GM21381 (cell line): Measurements from ENCODE around the gene SUB1.
"Not testable (repeated sequence)": the region's sequence is repeated elsewhere in the genome, so short reads cannot be mapped to it uniquely, and the experiment has no call there.

Experiments
- ATAC-seq: cut with Tn5 transposase; IDR thresholded peaks from one replicate; pipeline ENCODE4 v1.9.1; 2021; ENCODE audit warnings: mild to moderate bottlenecking, moderate library complexity; ENCODE audit not compliant: unreplicated experiment

The SUB1 gene

DNA sequence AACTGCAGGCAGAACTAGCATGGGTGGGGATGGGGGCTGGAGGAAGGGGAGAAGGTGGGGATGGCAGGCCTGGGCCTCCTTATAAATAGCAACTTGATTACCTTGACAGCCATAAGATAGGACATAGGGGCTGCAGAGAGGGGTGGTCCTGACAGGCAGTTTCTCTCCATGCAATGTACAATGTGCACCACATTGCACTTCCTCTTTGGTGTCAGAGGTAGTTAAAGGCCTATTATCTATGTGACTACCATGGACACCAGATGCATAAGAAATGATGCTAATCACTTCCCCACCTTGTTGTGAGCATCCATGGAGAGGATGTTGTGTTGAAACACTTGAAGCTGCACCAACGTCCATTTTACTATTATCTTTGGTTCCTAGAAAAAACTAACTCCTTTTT lies 20.2 kb upstream of the SUB1 start:
- ATAC-seq: no peak

DNA sequence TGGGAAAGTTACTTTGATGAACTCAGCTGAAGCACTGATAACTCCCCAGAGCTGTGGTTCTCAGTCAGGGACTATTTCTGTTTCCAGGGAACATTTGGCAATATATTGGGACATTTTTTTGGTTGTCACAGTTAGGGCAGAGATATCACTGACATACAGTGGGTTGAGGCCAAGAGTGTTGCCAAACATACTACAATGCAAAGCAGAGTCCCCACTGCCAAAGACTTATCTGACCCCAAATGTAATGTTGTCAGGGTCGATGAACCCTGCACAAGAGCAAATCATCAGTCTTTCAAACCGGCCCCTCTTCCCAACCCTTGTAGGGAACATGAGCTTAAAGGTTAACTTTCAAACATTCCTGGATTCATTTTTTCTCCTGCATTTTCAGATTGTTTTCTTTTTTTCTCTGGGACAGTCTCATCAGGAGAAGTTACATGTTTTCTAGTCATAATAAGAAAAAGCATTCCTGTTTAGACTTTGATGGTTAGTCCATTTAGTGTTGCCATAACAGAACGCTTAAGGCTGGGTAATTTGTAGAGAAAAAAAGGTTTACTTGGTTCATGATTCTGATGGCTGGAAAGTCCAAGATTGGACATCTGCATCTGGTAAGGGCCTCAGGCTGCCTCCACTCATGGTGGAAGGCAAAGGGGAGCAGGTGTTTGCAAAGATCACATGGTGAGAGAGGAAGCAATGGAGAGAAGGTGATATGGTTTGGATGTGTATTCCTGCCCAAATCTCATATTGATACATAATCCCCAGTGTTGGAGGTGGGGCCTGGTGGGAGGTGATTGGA lies 18.8 kb upstream of the SUB1 start:
- ATAC-seq: no peak

DNA sequence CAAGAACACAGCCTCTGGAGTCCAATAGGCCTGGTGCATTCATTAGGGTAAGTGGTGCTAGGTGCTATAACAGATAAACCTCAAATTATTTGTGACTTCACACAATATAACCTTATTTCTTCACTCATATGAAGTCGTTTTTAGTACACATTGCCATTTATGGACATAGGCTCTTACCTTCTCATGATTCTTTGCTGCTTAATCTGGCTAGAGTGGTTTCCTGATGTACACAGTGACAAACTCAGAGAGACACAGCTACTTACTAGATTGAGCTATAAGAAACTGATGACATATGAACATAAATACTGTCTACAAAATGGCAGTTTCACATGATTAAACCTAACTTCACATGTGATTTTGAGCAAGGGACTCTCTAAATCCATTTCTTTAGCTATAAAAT lies 14.2 kb upstream of the SUB1 start:
- no peak for ATAC-seq

DNA sequence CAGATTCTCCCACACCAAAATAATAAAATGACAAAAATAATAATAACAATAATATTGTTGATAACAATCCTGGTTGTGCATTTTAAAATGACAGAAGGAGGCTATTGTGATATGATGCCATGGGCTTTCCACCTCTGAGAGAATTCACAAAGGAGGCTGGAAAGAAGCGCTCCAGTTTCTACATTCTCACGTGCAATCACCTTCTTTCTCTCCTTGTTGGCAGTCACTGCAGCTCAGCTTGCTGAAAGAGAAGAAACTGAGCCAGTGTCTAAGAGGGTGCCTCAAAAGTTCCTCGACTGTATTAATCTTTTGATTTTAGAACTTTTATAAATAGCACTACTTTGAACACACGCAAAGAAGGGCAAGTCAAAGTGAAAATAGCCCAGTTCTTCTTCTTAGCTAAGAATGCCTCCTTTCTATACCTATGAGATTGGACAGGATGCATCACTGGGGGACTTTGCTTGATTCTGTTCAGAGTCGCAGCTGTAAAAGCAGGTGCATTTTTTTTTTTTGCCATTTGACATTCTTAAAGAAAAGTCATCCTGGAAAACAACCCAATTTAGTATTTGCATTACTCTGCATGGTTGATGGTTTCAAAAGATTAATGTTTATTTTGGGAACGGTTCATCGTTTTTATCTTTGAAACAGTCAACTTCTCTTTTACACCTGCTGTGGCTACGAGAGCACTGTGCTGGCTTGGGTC lies 12.4 kb upstream of the SUB1 start:
- ATAC-seq: peak; percentile 93

DNA sequence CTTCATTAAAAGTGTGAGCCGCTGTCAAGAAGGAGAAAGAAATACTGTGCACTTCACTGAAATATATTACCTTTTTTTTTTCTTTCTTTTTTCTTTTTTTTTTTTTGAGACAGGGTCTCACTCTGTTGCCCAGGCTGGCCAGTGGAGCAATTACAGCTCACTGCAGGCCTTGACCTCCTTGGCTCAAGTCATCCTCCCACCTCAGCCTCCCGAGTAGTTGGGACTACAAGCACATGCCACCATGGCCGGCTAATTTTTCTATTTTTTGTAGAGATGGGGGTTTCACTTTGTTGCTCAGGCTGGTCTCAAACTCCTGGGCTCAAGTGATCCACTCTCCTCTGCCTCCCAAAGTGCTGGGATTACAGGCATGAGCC lies 11.9 kb upstream of the SUB1 start:
- ATAC-seq: not testable (repeated sequence)

DNA sequence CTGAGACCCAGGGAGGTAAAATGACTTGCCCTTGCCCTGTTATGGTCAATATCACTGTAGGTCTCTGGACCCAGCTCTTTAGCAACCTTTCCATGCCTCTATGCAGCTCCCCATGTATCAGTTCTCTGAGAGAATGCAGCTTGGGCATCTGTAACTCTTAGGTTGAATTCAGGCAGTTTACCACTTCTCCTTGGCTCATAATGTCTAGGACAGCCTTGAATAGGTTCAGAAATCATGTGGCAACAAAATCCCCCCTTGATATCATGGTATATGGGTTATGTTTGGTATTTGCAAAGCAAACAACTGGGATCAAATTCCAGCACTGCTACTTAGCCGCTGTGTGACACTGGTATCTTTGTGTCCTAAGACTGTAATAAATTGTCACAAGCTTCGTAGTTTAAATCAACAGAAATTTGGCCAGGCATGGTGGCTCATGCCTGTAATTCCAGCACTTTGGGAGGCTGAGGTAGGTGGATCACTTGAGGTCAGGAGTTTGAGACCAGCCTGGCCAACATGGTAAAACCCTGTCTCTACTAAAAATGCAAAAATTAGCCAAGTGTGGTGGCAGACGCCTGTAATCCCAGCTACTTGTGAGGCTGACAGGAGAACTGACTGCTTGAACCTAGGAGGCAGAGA lies 10.7 kb upstream of the SUB1 start:
- ATAC-seq: no peak

DNA sequence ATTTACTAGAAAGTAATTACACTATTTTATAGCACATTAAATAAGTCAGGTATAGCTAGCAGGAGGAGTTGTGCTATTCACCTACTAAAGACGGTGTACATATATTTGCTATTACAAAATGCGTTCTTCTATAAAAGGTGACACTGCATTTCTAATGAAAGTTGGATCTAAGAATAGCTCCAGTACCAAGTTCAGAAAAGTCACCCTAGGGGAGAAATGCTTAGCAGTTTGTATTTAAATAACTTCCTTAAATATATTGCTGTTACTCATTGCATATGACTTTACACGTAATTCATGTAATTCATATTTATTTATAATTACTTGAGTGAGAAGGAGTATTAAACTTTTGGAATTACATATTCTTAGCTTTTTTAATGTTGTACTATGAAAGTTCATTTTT lies 7.0 kb upstream of the SUB1 start:
- no peak for ATAC-seq

DNA sequence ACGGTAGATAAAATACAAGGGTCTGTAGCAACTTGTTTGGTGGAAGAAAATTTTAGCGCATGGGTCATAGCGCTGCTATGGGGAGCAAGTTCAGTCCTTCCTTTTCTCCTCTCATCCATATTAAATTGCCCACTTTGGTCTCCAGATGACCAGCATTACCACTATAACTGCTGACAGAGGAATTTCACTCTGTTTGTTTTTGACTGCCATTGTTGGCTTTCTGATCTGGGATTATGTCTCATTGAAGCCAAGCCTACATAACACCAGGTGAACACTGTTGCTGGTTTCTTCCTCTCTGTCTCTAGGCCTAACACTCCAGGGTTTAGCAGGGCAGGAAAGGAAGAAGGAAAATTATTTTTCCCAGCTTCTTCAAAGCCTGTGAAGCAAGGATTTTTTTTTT lies 6.6 kb upstream of the SUB1 start:
- ATAC-seq: no peak

DNA sequence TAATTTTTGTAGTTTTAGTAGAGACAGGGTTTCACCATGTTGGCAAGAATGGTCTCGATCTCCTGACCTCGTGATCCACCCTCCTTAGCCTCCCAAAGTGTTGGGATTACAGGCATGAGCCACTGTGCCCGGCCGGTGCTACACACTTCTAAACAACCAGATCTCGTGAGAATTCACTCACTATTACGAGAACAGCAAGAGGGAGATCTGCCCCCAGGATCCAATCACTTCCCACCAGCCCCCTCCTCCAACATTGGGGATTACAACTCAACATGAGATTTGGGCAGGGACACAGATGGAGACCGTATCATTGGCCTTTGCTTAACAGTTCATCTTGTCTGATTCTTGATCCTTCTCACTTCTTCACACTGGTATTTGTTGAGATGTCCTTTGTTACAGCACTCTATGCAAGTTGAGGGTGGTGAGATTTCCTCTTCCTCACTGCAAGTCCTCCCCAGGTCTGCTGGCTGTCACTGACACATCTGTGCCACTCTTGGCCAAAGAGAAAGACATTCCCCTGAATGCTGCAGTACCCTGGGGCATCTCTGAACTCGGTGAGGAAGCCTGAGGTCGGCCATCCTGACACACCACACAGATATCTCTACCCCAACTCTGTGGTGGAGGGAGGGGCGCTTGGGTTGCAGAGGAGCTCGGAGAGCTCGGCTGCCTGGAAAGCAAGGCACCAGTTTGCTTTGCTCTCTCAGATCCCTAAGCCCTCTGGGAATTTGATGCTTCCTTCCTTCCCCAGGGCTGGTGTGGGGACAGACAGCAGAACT lies 4.2 kb upstream of the SUB1 start:
- no peak for ATAC-seq

DNA sequence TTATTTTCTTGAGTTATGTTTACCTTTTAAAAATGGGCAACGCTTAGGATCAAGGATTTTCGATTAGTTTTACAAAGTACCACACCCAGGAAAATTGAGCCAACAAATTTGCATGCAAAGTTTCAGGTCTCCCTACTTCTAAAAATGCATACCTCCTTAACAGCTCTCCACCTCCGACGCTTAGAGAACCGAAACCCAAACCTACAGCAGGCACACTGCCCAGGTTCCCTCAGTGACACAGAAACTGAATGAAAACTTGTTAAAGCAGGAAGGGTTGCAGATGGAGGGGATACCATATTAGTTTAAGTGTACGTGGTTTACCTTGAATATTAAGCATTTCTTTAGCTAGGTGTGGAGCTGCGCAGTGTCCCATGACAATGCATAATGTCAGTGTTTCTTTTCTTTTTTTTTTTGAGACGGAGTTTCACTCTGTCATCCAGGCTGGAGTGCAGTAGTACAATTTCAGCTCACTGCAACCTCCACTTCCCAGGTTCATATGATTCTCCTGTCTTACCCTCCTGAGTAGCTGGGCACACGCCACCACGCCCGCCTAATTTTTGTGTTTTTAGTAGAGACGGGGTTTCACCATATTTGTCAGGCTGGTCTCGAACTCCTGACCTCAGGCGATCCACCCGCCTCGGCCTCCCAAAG lies 1.6 kb upstream of the SUB1 start:
- ATAC-seq: peak; percentile 69

DNA sequence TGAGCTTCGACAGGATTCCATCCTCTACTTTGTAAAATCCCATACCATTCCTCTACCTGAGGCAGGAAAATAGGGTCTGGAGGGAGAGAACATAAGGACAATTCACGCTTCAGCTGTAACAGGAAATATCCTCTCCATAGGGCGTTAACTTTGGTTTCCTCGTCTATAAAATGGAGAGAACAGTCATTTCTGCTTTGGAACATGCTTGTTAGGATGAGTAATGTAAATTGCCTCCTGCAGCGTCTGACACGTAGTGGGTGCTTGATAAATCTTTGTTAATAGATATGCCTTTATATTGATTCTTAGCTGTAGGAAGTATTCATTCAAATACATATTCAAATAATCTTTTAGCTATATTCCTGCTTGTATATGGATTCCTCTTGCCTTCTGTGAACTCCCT lies 711 bp upstream of the SUB1 start:
- ATAC-seq: no peak

DNA sequence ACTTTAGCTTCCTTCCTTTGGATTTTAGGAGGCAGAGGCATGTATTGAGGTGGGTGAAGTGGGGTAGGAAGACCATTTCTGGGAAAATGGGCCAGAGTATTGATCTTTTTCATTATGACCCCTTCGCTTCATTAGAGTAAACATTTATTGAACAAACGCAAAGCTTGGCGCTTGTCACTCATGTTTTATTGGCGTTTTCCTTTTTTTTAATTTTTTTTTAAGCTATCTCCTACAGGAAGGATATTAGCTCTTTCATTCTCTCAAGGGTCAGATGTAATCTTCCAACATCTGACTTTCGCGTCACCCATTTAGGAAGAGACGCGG lies 273 bp upstream of the SUB1 start:
- no peak for ATAC-seq

DNA sequence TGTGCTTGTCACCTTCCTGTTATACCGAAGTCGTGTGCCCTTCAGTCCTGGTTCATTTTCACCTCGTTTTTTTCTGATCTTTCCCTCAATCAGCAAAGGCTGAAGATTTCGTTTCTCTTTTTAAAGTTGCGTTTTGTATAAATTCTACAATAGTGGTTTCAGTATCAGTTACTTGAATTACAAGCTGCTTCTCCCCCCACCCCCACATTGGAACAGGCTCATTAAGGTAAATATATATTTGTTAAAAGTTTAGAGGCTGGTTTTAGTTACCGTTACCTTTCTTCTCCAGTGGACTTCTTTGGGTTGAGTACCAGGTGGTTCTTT lies 881 bp downstream of the SUB1 start:
- no peak for ATAC-seq

DNA sequence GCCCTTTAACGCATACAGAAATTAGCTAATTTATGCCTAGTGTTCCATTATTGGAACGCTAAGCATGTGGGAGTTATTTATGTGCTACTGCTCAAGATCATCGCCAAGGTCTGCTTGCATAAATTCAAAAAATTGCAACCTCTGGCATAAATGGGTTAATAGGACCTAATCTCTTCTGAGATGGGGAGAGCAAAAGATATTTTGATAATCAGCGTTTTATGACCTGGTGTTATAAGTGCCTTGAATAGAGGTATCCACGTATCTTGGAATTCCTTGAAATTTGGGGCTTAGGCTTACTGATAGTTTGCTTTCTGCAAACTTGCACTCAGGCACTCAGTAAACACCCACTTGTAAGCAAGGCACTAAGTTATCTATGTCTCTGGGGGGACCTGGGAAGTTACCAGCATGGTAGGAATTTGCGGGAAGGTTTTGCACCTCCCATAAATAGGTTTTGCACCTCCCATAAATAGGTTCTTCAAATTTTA lies 1.8 kb downstream of the SUB1 start:
- ATAC-seq: no peak

DNA sequence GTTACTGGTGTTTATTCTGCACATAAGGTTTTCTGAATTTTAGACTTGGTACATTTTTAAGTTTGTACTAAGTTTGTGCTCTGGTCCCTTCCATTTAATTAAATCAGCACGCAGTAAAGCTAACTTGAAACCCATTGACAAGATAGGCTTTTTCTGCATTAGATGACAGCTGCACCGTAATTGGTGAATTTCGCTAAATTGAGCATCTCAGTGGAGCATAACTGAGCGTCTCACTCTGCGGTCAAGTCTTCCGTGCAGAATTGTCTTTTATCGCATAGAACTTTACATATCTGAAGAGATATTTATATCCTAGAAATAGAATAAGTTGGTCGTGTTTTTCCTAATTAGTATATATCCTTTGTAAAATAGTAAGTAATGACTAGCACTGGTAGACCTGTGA lies 4.1 kb downstream of the SUB1 start:
- ATAC-seq: no peak

DNA sequence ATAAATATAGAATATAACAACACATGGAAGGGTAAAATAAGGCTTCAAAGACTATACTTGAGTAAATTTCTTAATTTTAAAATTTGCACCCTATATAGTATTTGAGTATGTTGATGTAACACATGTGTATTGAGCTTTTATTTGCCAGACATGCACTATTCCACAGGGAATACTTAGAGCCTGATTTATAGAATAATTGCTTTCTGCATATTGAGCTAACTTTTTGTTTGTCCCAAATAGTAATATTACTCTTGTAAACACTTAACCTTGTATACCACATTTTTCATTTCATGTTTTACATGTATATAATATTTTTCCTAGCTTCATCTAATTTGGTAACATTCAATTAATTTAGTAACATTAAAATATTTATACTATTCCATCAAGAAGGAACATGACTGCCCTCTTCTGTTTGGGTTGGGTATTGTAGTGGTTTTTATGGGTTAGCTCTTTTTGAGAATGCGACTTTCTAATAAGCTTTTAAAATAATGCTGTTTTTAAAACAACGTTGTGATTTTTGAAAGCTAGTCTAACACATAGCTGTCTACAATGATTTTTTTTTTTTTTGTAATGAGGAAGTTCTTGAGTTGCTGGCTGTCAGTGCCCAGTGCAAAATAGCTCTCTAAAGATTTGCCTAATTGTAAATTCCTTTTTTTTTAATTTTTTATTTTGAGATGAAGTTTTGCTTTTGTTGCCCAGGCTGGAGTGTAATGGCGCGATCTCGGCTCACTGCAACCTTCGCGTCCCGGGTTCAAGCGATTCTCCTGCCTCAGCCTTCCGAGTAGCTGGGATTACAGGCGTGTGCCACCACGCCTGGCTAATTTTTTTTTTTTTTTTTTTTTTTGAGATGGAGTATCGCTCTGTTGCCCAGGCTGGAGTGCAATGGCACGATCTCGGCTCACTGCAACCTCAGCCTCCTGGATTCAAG lies 4.8 kb downstream of the SUB1 start:
- ATAC-seq: no peak

DNA sequence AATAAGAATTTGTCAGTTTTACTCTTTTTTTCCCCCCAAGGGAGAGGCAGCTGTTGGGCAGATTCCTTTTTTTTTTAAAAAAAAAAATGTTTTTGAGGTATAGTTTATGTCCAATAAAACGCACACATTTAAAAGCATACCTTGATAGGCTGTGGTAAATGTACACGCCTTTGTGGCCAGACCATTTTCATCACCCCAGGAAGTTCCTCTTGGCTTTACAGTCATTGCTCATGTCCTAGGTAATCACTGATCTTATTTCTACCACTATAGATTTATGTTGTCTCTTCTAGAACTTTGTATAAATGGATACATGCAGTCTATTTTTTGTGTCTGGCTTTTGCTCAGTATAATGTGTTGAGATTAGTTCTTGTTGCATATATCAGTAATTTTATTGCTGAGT lies 9.8 kb downstream of the SUB1 start:
- no peak for ATAC-seq

DNA sequence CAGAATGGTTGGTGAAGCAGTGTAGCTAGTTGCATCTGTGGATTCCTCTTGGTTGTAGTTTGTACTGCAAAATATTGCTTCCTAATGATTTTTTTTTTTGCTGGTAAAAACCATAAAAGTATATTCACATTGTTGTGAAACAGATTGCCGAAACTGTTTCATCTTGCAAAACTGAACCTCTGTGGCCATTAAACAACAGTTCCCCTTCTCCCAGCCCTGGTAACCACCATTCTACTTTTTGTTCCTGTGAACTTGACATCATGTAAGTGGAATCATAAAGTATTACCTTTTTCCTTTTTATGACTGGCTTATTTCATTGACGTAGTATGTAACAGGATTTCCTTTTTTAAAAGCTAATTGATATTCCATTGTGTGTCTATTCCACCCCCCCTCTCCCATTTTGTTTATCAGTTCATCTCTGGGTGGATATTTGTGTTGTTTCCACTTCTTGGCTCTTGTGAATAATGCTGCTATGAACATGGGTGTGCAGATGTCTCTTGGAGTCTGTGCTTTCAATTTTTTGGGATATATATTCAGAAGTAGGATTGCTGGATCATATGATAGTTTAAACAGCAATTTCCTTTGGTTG lies 11.8 kb downstream of the SUB1 start:
- ATAC-seq: no peak

DNA sequence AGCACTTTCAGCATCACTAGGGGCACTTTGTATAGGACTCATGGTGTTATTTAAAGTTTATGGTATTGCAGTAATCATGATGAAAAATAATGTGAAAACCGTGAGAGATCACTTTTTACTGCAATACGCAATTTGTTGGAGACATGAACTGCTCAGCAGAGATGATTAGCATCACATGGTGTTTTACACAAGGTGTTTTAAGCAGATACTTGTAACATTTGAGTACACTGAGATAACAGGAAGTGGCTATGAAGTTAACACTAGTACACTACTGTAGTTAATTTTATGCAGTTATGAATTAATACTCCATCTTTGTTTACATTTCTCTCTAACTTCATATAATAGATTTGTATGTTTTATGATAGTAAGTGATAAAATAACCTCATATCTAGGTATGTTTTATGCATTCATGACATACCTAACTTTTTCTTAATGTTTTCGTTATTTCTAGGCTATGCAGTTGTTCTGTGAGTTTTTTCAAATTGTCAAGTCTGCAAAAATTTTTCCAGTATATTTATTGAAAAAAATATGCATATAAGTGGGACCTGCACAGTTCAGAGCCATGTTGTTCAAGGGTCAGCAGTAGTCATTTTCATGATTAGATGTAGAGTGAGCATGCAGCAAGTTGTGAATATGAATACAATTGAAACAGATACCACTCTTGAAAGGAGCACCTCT lies 13.0 kb downstream of the SUB1 start:
- ATAC-seq: no peak
